ENCODE measurements around the gene SEC22A.

Gene SEC22A

GRCh38 chr3:123225016-123225415 is 23.3 kb downstream of the SEC22A start:
- no peaks in the 10 kb centered on the region for H3K4me1 ChIP-seq (ENCODE audit: insufficient read depth, low read length, poor library complexity, severe bottlenecking)
- H3K27me3 ChIP-seq (ENCODE audit: insufficient read depth, low read length, poor library complexity, severe bottlenecking): no peaks in the 10 kb centered on the region
- no peaks in the 10 kb centered on the region for H4K20me1 ChIP-seq (ENCODE audit: insufficient read depth, low read length, poor library complexity, severe bottlenecking)
- no peaks in the 10 kb centered on the region for H3K9me2 ChIP-seq (replicated peaks; ENCODE audit: low read depth, low read length)
- 0 out of 2 replicates have a peak, but pooled peaks cover 7% of the 10 kb centered on the region for H3K79me2 ChIP-seq (ENCODE audit: insufficient read depth, low read length)
- no peaks in the 10 kb centered on the region for H3F3A ChIP-seq (ENCODE audit: low read depth)
- H3K4me2 ChIP-seq (ENCODE audit: low read depth, low read length, poor library complexity, severe bottlenecking): no peak overlapping the region
- no peak overlapping the region for H3K9ac ChIP-seq (ENCODE audit: low read depth, low read length, poor library complexity, severe bottlenecking)
- peaks cover 26% of the 10 kb centered on the region; the same call in 1 of the 2 replicates for H3K36me3 ChIP-seq (ENCODE audit: insufficient read depth, low read length)
- H3K4me3 ChIP-seq (ENCODE audit: low read length, poor library complexity, severe bottlenecking): no peak overlapping the region
- TF ChIP-seq EZH2phosphoT487 (IDR thresholded peaks at IDR 0.05; ENCODE audit: borderline replicate concordance): no peak
- no peak for TF ChIP-seq CTCF (conservative IDR thresholded peaks at IDR 0.05; ENCODE audit: low read length)
- H2AFZ ChIP-seq (ENCODE audit: low read length): no peak overlapping the region
- peaks cover 7% of the 10 kb centered on the region; the same call in 1 of the 2 replicates for H3K9me3 ChIP-seq (ENCODE audit: insufficient read depth, low read depth, low read length)

- H3K27me3 ChIP-seq (ENCODE audit: insufficient read depth, low read length, poor library complexity, severe bottlenecking): no peaks in the 10 kb centered on the region
- no peaks in the 10 kb centered on the region for H3F3A ChIP-seq (ENCODE audit: low read depth)
- H3K4me1 ChIP-seq (ENCODE audit: insufficient read depth, low read length, poor library complexity, severe bottlenecking): no peaks in the 10 kb centered on the region
- peaks cover 7% of the 10 kb centered on the region; the same call in 1 of the 2 replicates for H3K9me3 ChIP-seq (ENCODE audit: insufficient read depth, low read depth, low read length)
- H4K20me1 ChIP-seq (ENCODE audit: insufficient read depth, low read length, poor library complexity, severe bottlenecking): no peaks in the 10 kb centered on the region
- no peak overlapping the region for H3K4me3 ChIP-seq (ENCODE audit: low read length, poor library complexity, severe bottlenecking)
- H3K9ac ChIP-seq (ENCODE audit: low read depth, low read length, poor library complexity, severe bottlenecking): no peak overlapping the region
- peaks cover 26% of the 10 kb centered on the region; the same call in 1 of the 2 replicates for H3K36me3 ChIP-seq (ENCODE audit: insufficient read depth, low read length)
- H3K4me2 ChIP-seq (ENCODE audit: low read depth, low read length, poor library complexity, severe bottlenecking): no peak overlapping the region
- H2AFZ ChIP-seq (ENCODE audit: low read length): no peak overlapping the region
- no peak for TF ChIP-seq EZH2phosphoT487 (IDR thresholded peaks at IDR 0.05; ENCODE audit: borderline replicate concordance)
- TF ChIP-seq CTCF (conservative IDR thresholded peaks at IDR 0.05; ENCODE audit: low read length): no peak
- 0 out of 2 replicates have a peak, but pooled peaks cover 7% of the 10 kb centered on the region for H3K79me2 ChIP-seq (ENCODE audit: insufficient read depth, low read length)
- no peaks in the 10 kb centered on the region for H3K9me2 ChIP-seq (replicated peaks; ENCODE audit: low read depth, low read length)
Measured at GRCh38 chr3:123226549-123226948, 24.8 kb downstream of the SEC22A start.

GRCh38 chr3:123229145-123229544 is 27.4 kb downstream of the SEC22A start:
- Histone ChIP-seq H3F3A (ENCODE audit: low read depth) (no peaks in the 10 kb centered on the region), H3K9ac (ENCODE audit: low read depth, low read length, poor library complexity, severe bottlenecking) (no peak overlapping the region), H3K4me2 (ENCODE audit: low read depth, low read length, poor library complexity, severe bottlenecking) (no peak overlapping the region), H3K9me3 (ENCODE audit: insufficient read depth, low read depth, low read length) (peaks cover 7% of the 10 kb centered on the region; the same call in 1 of the 2 replicates), H4K20me1 (ENCODE audit: insufficient read depth, low read length, poor library complexity, severe bottlenecking) (no peaks in the 10 kb centered on the region), H3K4me3 (ENCODE audit: low read length, poor library complexity, severe bottlenecking) (no peak overlapping the region), H3K36me3 (ENCODE audit: insufficient read depth, low read length) (peaks cover 28% of the 10 kb centered on the region; the same call in 1 of the 2 replicates), H3K9me2 (replicated peaks; ENCODE audit: low read depth, low read length) (no peaks in the 10 kb centered on the region), H2AFZ (ENCODE audit: low read length) (no peak overlapping the region), H3K27me3 (ENCODE audit: insufficient read depth, low read length, poor library complexity, severe bottlenecking) (no peaks in the 10 kb centered on the region), H3K4me1 (ENCODE audit: insufficient read depth, low read length, poor library complexity, severe bottlenecking) (no peaks in the 10 kb centered on the region), H3K79me2 (ENCODE audit: insufficient read depth, low read length) (no peaks in the 10 kb centered on the region)
- no peak for TF ChIP-seq EZH2phosphoT487 (IDR thresholded peaks at IDR 0.05; ENCODE audit: borderline replicate concordance)
- no peak for TF ChIP-seq CTCF (conservative IDR thresholded peaks at IDR 0.05; ENCODE audit: low read length)
